ENCODE results near the gene FAM151A. TPM values are rescaled to one million over a fixed set of nuclear protein-coding genes. Genes with fewer than 3 reads are reported as not detected.

Gene FAM151A
- total and polyA plus RNA-seq, 2 of the 13 experiments (the other 11 are each of a cell fraction or from before 2014, with no cell fraction given): 0.29 to 3.6 TPM

DNA sequence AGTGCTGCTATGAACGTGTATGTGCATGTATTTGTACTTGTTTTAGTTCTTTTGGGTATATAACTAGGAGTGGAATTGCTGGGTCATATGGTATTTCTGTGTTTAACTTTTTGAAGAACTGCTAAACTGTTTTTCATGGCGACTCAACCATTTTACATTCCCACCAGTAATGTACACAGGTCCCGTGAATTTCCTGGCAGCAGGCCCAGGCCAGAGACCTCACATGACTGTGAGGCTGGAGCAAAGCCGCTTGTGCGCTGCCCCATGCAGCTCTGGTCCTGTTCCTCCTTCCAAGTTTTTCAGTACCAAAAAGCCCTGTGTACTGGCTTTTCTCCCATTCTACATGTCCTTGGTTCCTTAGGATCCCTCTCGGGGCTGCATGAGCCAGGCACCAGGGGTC is 45.7 kb downstream of the FAM151A start (continued):
- TF ChIP-seq FOXA1 (IDR thresholded peaks at IDR 0.05) (no peak), FOXA1 (CRISPR knock-in tag; IDR thresholded peaks at IDR 0.05) (peak; percentile 56), SNAI1 (CRISPR knock-in tag; IDR thresholded peaks at IDR 0.05; ENCODE audit: borderline replicate concordance) (no peak), ZNF263 (CRISPR knock-in tag; IDR thresholded peaks at IDR 0.05) (no peak), ZSCAN20 (CRISPR knock-in tag; IDR thresholded peaks at IDR 0.05; ENCODE audit: borderline replicate concordance) (no peak), TEAD3 (CRISPR knock-in tag; optimal IDR thresholded peaks at IDR 0.05; ENCODE audit: borderline replicate concordance) (peak; percentile 57), ZNF777 (CRISPR knock-in tag; IDR thresholded peaks at IDR 0.05) (no peak), ZNF570 (CRISPR knock-in tag; IDR thresholded peaks at IDR 0.05; ENCODE audit: borderline replicate concordance) (no peak), ZNF34 (CRISPR knock-in tag; IDR thresholded peaks at IDR 0.05; ENCODE audit: borderline replicate concordance) (no peak), NPAS2 (CRISPR knock-in tag; IDR thresholded peaks at IDR 0.05; ENCODE audit: borderline replicate concordance) (no peak), GATAD2A (CRISPR knock-in tag; IDR thresholded peaks at IDR 0.05) (peak; percentile 26; the same call in 1 of the 2 replicates), ARNT2 (CRISPR knock-in tag; IDR thresholded peaks at IDR 0.05; ENCODE audit: low read depth) (no peak), ONECUT2 (CRISPR knock-in tag; IDR thresholded peaks at IDR 0.05) (no peak), HDAC2 (CRISPR knock-in tag; IDR thresholded peaks at IDR 0.05) (no peak), PITX1 (CRISPR knock-in tag; IDR thresholded peaks at IDR 0.05) (no peak), ZNF501 (CRISPR knock-in tag; IDR thresholded peaks at IDR 0.05) (no peak), PREB (CRISPR knock-in tag; IDR thresholded peaks at IDR 0.05) (no peak), MLLT10 (CRISPR knock-in tag; IDR thresholded peaks at IDR 0.05) (no peak), TP53 (CRISPR knock-in tag; conservative IDR thresholded peaks at IDR 0.05) (no peak), ZNF652 (CRISPR knock-in tag; IDR thresholded peaks at IDR 0.05; ENCODE audit: borderline replicate concordance, low read depth) (no peak), STAG1 (CRISPR knock-in tag; IDR thresholded peaks at IDR 0.05) (no peak)
- TF ChIP-seq, protein P1, sequence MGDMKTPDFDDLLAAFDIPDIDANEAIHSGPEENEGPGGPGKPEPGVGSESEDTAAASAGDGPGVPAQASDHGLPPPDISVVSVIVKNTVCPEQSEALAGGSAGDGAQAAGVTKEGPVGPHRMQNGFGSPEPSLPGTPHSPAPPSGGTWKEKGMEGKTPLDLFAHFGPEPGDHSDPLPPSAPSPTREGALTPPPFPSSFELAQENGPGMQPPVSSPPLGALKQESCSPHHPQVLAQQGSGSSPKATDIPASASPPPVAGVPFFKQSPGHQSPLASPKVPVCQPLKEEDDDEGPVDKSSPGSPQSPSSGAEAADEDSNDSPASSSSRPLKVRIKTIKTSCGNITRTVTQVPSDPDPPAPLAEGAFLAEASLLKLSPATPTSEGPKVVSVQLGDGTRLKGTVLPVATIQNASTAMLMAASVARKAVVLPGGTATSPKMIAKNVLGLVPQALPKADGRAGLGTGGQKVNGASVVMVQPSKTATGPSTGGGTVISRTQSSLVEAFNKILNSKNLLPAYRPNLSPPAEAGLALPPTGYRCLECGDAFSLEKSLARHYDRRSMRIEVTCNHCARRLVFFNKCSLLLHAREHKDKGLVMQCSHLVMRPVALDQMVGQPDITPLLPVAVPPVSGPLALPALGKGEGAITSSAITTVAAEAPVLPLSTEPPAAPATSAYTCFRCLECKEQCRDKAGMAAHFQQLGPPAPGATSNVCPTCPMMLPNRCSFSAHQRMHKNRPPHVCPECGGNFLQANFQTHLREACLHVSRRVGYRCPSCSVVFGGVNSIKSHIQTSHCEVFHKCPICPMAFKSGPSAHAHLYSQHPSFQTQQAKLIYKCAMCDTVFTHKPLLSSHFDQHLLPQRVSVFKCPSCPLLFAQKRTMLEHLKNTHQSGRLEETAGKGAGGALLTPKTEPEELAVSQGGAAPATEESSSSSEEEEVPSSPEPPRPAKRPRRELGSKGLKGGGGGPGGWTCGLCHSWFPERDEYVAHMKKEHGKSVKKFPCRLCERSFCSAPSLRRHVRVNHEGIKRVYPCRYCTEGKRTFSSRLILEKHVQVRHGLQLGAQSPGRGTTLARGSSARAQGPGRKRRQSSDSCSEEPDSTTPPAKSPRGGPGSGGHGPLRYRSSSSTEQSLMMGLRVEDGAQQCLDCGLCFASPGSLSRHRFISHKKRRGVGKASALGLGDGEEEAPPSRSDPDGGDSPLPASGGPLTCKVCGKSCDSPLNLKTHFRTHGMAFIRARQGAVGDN (CRISPR knock-in tag; IDR thresholded peaks at IDR 0.05): 0 out of 2 replicates have a peak, but pooled peaks have one; percentile 17
- TF ChIP-seq, protein P2, sequence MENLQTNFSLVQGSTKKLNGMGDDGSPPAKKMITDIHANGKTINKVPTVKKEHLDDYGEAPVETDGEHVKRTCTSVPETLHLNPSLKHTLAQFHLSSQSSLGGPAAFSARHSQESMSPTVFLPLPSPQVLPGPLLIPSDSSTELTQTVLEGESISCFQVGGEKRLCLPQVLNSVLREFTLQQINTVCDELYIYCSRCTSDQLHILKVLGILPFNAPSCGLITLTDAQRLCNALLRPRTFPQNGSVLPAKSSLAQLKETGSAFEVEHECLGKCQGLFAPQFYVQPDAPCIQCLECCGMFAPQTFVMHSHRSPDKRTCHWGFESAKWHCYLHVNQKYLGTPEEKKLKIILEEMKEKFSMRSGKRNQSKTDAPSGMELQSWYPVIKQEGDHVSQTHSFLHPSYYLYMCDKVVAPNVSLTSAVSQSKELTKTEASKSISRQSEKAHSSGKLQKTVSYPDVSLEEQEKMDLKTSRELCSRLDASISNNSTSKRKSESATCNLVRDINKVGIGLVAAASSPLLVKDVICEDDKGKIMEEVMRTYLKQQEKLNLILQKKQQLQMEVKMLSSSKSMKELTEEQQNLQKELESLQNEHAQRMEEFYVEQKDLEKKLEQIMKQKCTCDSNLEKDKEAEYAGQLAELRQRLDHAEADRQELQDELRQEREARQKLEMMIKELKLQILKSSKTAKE (CRISPR knock-in tag; IDR thresholded peaks at IDR 0.05; ENCODE audit: borderline replicate concordance): no peak
- TF ChIP-seq, protein P3, sequence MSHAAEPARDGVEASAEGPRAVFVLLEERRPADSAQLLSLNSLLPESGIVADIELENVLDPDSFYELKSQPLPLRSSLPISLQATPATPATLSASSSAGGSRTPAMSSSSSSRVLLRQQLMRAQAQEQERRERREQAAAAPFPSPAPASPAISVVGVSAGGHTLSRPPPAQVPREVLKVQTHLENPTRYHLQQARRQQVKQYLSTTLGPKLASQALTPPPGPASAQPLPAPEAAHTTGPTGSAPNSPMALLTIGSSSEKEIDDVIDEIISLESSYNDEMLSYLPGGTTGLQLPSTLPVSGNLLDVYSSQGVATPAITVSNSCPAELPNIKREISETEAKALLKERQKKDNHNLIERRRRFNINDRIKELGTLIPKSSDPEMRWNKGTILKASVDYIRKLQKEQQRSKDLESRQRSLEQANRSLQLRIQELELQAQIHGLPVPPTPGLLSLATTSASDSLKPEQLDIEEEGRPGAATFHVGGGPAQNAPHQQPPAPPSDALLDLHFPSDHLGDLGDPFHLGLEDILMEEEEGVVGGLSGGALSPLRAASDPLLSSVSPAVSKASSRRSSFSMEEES (CRISPR knock-in tag; IDR thresholded peaks at IDR 0.05): peak; percentile 88

Measured in HepG2 (cell line).